KOPT-K1 (cell line): ENCODE data around the gene EIF4E2.
"Not testable (repeated sequence)": the region's sequence is repeated elsewhere in the genome, so short reads cannot be mapped to it uniquely, and the experiment has no call there.

ENCODE experiments used
- H3K27ac ChIP-seq: fragments of 200-600 bp; sonication (generic); 2 replicates; pipeline ENCODE4 v1.5.1; 2016; ENCODE audit warnings: antibody characterized with exemption, mild to moderate bottlenecking, low read depth, low read length; ENCODE audit not compliant: poor library complexity, severe bottlenecking
- H3K36me3 ChIP-seq: fragments of 200-600 bp; sonication (generic); 2 replicates; pipeline ENCODE4 v1.5.1; 2017; ENCODE audit warnings: antibody characterized with exemption, mild to moderate bottlenecking, low read length, moderate library complexity; ENCODE audit not compliant: insufficient read depth
- H3K9me3 ChIP-seq: fragments of 200-600 bp; sonication (generic); 2 replicates; pipeline ENCODE4 v1.5.1; 2017; ENCODE audit warnings: antibody characterized with exemption, low read length, mild to moderate bottlenecking; ENCODE audit not compliant: insufficient read depth, poor library complexity, severe bottlenecking

EIF4E2 gene

GRCh38 chr2:232563580-232563979 lies 13.1 kb downstream of the EIF4E2 start:
- Histone ChIP-seq H3K27ac (no peak overlapping the region), H3K9me3 (no peaks in the 10 kb centered on the region), H3K36me3 (peaks cover 96% of the 10 kb centered on the region)

GRCh38 chr2:232567721-232568120 lies 17.2 kb downstream of the EIF4E2 start:
- Histone ChIP-seq H3K9me3 (no peaks in the 10 kb centered on the region), H3K27ac (no peak overlapping the region), H3K36me3 (peaks cover 97% of the 10 kb centered on the region)

GRCh38 chr2:232568161-232568560 lies 17.7 kb downstream of the EIF4E2 start:
- Histone ChIP-seq H3K36me3 (peaks cover 97% of the 10 kb centered on the region), H3K9me3 (no peaks in the 10 kb centered on the region), H3K27ac (no peak overlapping the region)

- peaks cover 97% of the 10 kb centered on the region for H3K36me3 ChIP-seq
- H3K9me3 ChIP-seq: no peaks in the 10 kb centered on the region
- H3K27ac ChIP-seq: no peak overlapping the region
Measured at GRCh38 chr2:232569541-232569940, 19.1 kb downstream of the EIF4E2 start.

- not testable (repeated sequence) for H3K27ac ChIP-seq, H3K9me3 ChIP-seq
- H3K36me3 ChIP-seq: peaks cover 96% of the 10 kb centered on the region
Measured at GRCh38 chr2:232570481-232570880, 20.0 kb downstream of the EIF4E2 start.

GRCh38 chr2:232571026-232571474 lies 20.6 kb downstream of the EIF4E2 start:
- peaks cover 91% of the 10 kb centered on the region for H3K36me3 ChIP-seq
- no peak overlapping the region for H3K27ac ChIP-seq

GRCh38 chr2:232573042-232573441 lies 22.6 kb downstream of the EIF4E2 start:
- Histone ChIP-seq H3K27ac (no peak overlapping the region), H3K36me3 (peaks cover 77% of the 10 kb centered on the region), H3K9me3 (no peaks in the 10 kb centered on the region)

More at GRCh38 chr2:232571026-232571474, 20.6 kb downstream of the EIF4E2 start:
- no peaks in the 10 kb centered on the region for H3K9me3 ChIP-seq

- no peaks in the 10 kb centered on the region for H3K9me3 ChIP-seq
- no peak overlapping the region for H3K27ac ChIP-seq
- H3K36me3 ChIP-seq: peaks cover 69% of the 10 kb centered on the region
Measured at GRCh38 chr2:232573771-232574435, 23.4 kb downstream of the EIF4E2 start.

- Histone ChIP-seq H3K36me3 (peaks cover 63% of the 10 kb centered on the region), H3K9me3 (no peaks in the 10 kb centered on the region), H3K27ac (no peak overlapping the region)
Measured at GRCh38 chr2:232574674-232575403, 24.4 kb downstream of the EIF4E2 start.

GRCh38 chr2:232575404-232575746 lies 24.9 kb downstream of the EIF4E2 start:
- Histone ChIP-seq H3K27ac (no peak overlapping the region), H3K9me3 (no peaks in the 10 kb centered on the region), H3K36me3 (peaks cover 57% of the 10 kb centered on the region)

- Histone ChIP-seq H3K27ac (no peak overlapping the region), H3K36me3 (peaks cover 53% of the 10 kb centered on the region; the same call in 1 of the 2 replicates), H3K9me3 (no peaks in the 10 kb centered on the region)
Measured at GRCh38 chr2:232576995-232577394, 26.5 kb downstream of the EIF4E2 start.

GRCh38 chr2:232577841-232578240 lies 27.4 kb downstream of the EIF4E2 start:
- H3K9me3 ChIP-seq: no peaks in the 10 kb centered on the region
- no peak overlapping the region for H3K27ac ChIP-seq
- peaks cover 47% of the 10 kb centered on the region; the same call in 1 of the 2 replicates for H3K36me3 ChIP-seq

- Histone ChIP-seq H3K9me3 (no peaks in the 10 kb centered on the region), H3K27ac (no peak overlapping the region), H3K36me3 (peaks cover 39% of the 10 kb centered on the region; the same call in 1 of the 2 replicates)
Measured at GRCh38 chr2:232578626-232579025, 28.1 kb downstream of the EIF4E2 start.

GRCh38 chr2:232580648-232580981 lies 30.1 kb downstream of the EIF4E2 start:
- H3K9me3 ChIP-seq: no peaks in the 10 kb centered on the region
- H3K27ac ChIP-seq: no peak overlapping the region
- H3K36me3 ChIP-seq: peaks cover 22% of the 10 kb centered on the region; the same call in 1 of the 2 replicates

GRCh38 chr2:232581725-232582124 lies 31.2 kb downstream of the EIF4E2 start:
- peaks cover 22% of the 10 kb centered on the region; the same call in 1 of the 2 replicates for H3K36me3 ChIP-seq
- H3K27ac ChIP-seq: no peak overlapping the region
- no peaks in the 10 kb centered on the region for H3K9me3 ChIP-seq

GRCh38 chr2:232584238-232584637 lies 33.7 kb downstream of the EIF4E2 start:
- Histone ChIP-seq H3K27ac (no peak overlapping the region), H3K9me3 (no peaks in the 10 kb centered on the region), H3K36me3 (peaks cover 16% of the 10 kb centered on the region; the same call in 1 of the 2 replicates)
